ENCODE data around the gene CDH26.

Gene CDH26

DNA sequence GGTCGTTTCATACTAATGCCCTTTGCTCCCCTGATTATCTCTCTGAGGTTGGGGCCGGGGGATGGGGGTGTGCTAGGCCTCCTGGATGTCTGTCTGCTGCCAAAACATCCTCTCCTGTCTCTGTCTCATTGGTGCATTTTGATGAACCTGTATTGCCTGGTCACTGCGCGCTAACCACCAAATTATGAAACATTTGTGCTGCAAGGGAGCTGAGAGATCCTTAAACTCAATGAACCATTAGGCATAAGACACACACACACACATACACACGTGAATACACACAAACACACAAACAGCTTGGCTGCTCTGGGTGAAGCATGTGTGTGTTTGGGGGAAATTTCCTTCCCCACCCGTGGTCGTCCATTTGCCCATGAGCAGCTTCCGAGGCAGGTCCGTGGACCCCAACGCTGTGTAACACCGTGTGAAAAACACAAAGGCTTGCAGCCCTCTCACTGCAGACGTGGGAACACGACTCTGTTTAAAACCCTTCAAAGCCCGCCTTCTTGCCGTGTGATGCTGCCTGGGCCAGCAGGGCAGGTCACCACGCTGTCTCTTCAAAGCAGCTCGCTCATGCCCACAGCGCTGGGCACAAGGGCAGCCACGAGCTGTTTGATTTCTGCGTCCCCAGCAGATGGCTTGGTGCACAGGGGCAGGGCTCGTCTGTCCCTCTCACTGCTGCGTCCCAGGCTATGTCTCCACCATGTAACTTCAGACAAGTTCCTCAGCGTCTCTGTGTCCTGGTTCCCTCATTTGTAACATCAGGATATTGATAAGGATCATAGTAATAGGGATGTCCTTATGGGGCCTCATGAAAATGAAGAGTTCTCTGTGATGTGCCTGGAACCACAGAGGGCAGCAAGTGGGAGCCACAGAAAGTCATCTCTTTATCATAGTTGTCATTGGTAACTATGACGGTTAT lies 96.8 kb downstream of the CDH26 start:
- Histone ChIP-seq H2BK5ac (ENCODE audit: low read length) (no peak overlapping the region), H2AK5ac (ENCODE audit: low read length) (no peak overlapping the region), H4K5ac (ENCODE audit: low read length) (no peak overlapping the region), H3K4me2 (ENCODE audit: low read length) (no peak overlapping the region), H3K27ac (ENCODE audit: low read depth, low read length) (no peak overlapping the region), H4K8ac (ENCODE audit: low read depth, low read length) (no peak overlapping the region), H3K4me3 (ENCODE audit: low read length) (no peak overlapping the region), H3K56ac (ENCODE audit: low read length) (no peak overlapping the region), H3K18ac (ENCODE audit: low read length) (no peak overlapping the region), H3K79me1 (ENCODE audit: low read length) (no peaks in the 10 kb centered on the region), H3K36me3 (ENCODE audit: control insufficient read depth, insufficient read depth, low read length) (no peaks in the 10 kb centered on the region), H2BK15ac (replicated peaks; ENCODE audit: low read depth) (no peak overlapping the region), H3K4me1 (ENCODE audit: control insufficient read depth, low read depth, low read length) (peaks cover 4% of the 10 kb centered on the region), H3K23ac (ENCODE audit: low read length) (no peak overlapping the region), H3K4ac (ENCODE audit: low read depth, low read length) (no peak overlapping the region), H3K79me2 (ENCODE audit: control insufficient read depth, insufficient read depth, low read length) (no peaks in the 10 kb centered on the region), H2BK120ac (ENCODE audit: low read depth, low read length) (no peak overlapping the region), H3K9ac (ENCODE audit: low read length) (no peak overlapping the region), H3K27me3 (ENCODE audit: insufficient read depth, low read length, poor library complexity) (no peaks in the 10 kb centered on the region)
- no CpG with 5 or more reads among the region's 24 CpGs for WGBS (ENCODE audit: extremely low coverage, insufficient coverage, low lambda C conversion rate)
- no peak for DNase-seq

DNA sequence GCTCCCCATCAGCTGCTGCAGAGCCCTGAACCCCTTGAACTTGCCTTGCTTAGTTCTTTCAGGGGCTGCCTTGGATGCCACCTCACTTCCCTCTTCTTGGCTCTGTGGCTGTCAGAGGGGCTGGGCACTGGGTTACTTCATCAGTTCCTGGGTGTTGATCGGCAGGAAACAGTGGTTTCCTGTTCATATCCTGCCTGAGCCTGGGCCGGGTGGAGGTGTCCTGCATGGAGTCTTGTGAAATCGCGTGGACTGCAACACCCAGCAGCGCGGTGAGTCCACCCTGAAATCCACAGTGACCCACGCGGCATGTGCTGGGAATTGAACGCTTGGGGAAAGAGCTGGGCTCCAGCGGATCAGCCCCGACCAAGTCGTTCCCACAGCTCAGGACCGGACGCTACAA lies 97.5 kb downstream of the CDH26 start:
- no peak overlapping the region for H3K23ac ChIP-seq (ENCODE audit: low read length)
- DNase-seq, result no peak
- no peak overlapping the region for H3K4me3 ChIP-seq (ENCODE audit: low read length)
- no peak overlapping the region for H2BK5ac ChIP-seq (ENCODE audit: low read length)
- H2BK120ac ChIP-seq (ENCODE audit: low read depth, low read length), result no peak overlapping the region
- peaks cover 4% of the 10 kb centered on the region for H3K4me1 ChIP-seq (ENCODE audit: control insufficient read depth, low read depth, low read length)
- H2BK15ac ChIP-seq (replicated peaks; ENCODE audit: low read depth), result no peak overlapping the region
- no peak overlapping the region for H3K18ac ChIP-seq (ENCODE audit: low read length)
- no peak overlapping the region for H3K4me2 ChIP-seq (ENCODE audit: low read length)
- no CpG with 5 or more reads among the region's 14 CpGs for WGBS (ENCODE audit: extremely low coverage, insufficient coverage, low lambda C conversion rate)
- H3K27ac ChIP-seq (ENCODE audit: low read depth, low read length), result no peak overlapping the region
- H3K79me2 ChIP-seq (ENCODE audit: control insufficient read depth, insufficient read depth, low read length), result no peaks in the 10 kb centered on the region
- H2AK5ac ChIP-seq (ENCODE audit: low read length), result no peak overlapping the region
- H3K56ac ChIP-seq (ENCODE audit: low read length), result peak overlapping the region; percentile 5
- H3K9ac ChIP-seq (ENCODE audit: low read length), result no peak overlapping the region
- H3K79me1 ChIP-seq (ENCODE audit: low read length), result no peaks in the 10 kb centered on the region
- H3K27me3 ChIP-seq (ENCODE audit: insufficient read depth, low read length, poor library complexity), result no peaks in the 10 kb centered on the region
- H4K8ac ChIP-seq (ENCODE audit: low read depth, low read length), result no peak overlapping the region
- no peaks in the 10 kb centered on the region for H3K36me3 ChIP-seq (ENCODE audit: control insufficient read depth, insufficient read depth, low read length)
- H4K5ac ChIP-seq (ENCODE audit: low read length), result no peak overlapping the region
- H3K4ac ChIP-seq (ENCODE audit: low read depth, low read length), result no peak overlapping the region

DNA sequence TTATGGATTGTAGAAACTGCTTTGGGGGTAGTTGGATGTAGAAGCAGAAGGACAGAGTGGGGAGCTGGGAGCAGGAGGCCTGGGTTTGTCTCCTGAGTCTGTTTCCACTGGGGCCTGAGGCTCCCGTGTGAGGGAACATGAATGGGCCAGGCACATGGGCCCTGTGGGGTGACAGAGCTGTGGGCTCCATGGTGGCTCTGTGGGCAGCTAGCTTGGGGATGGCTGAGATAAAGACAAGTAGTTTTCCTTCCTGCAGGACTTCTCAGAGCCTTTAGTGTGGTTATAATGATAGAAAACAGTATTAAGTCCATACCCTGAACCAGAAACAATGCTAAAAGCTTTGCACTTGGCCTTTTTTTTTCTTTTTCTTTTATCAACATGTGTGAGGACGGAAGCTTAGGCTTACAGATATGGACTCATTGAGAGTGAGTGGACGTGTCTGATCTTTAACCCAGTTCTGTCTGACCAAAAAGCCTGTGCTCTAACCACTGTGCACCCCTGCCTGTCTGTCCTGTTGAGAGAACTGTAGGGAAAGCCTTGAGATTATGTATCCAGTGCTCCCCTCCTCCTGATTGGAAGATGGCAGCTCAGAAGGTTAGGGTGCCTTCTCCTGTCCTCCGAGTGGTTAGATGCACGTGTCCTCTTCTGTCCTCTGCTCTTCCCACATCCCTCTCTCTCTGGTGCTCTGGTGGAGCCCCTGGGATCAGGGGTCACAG lies 98.3 kb downstream of the CDH26 start:
- no peak overlapping the region for H3K27ac ChIP-seq (ENCODE audit: low read depth, low read length)
- WGBS (ENCODE audit: extremely low coverage, insufficient coverage, low lambda C conversion rate), result no CpG with 5 or more reads among the region's 5 CpGs

DNA sequence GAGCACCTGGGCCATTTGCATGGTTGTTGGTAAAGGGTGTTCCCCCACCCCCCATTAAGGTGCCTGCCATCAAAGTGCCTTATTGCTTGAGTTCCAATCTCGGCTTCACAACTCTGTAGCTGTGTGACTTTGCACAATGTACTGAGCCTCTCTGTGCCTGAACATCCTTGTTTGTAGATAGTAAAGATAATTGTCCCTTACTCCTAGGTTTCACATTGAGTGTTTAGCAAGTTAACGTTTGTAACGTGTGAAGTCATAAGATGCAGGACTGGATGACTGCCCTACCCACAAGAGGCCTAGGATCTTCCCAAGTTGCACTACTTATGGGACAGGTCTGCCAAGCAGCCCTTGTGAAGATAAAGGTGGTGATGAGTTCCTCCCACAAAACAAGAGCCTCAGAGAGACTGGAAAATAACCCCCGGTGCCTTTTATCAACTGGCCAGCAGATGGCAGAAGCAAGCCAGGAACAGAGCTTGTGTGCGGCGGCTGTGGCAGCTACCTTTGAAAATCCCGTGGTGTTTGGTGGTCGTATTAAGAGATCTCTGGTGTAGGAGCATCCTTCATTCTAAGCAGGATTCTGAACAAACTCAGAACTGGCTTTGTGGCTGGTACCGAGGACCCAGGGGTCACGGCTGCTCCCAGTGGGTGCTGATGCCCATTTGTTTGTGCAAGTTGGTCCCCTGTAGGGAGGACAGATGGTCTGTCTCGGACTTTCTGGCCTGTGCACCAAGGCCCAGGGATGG lies 99.1 kb downstream of the CDH26 start:
- Histone ChIP-seq H3K79me1 (ENCODE audit: low read length) (no peaks in the 10 kb centered on the region), H3K4me2 (ENCODE audit: low read length) (no peak overlapping the region), H2BK15ac (replicated peaks; ENCODE audit: low read depth) (no peak overlapping the region), H3K56ac (ENCODE audit: low read length) (no peak overlapping the region), H4K8ac (ENCODE audit: low read depth, low read length) (no peak overlapping the region), H3K23ac (ENCODE audit: low read length) (no peak overlapping the region), H3K79me2 (ENCODE audit: control insufficient read depth, insufficient read depth, low read length) (no peaks in the 10 kb centered on the region), H3K4ac (ENCODE audit: low read depth, low read length) (no peak overlapping the region), H4K5ac (ENCODE audit: low read length) (no peak overlapping the region), H3K4me3 (ENCODE audit: low read length) (no peak overlapping the region), H2AK5ac (ENCODE audit: low read length) (no peak overlapping the region), H3K9ac (ENCODE audit: low read length) (no peak overlapping the region), H2BK120ac (ENCODE audit: low read depth, low read length) (no peak overlapping the region), H3K18ac (ENCODE audit: low read length) (no peak overlapping the region), H3K27me3 (ENCODE audit: insufficient read depth, low read length, poor library complexity) (no peaks in the 10 kb centered on the region), H3K36me3 (ENCODE audit: control insufficient read depth, insufficient read depth, low read length) (no peaks in the 10 kb centered on the region), H3K27ac (ENCODE audit: low read depth, low read length) (no peak overlapping the region), H3K4me1 (ENCODE audit: control insufficient read depth, low read depth, low read length) (peaks cover 4% of the 10 kb centered on the region), H2BK5ac (ENCODE audit: low read length) (no peak overlapping the region)
- DNase-seq, result peak; percentile 89
- no CpG with 5 or more reads among the region's 11 CpGs for WGBS (ENCODE audit: extremely low coverage, insufficient coverage, low lambda C conversion rate)

More for the DNA sequence above, 98.3 kb downstream of the CDH26 start:
- H3K4me1 ChIP-seq (ENCODE audit: control insufficient read depth, low read depth, low read length), result peaks cover 4% of the 10 kb centered on the region
- no peak overlapping the region for H2AK5ac ChIP-seq (ENCODE audit: low read length)
- H3K4me3 ChIP-seq (ENCODE audit: low read length), result no peak overlapping the region
- no peak overlapping the region for H3K4ac ChIP-seq (ENCODE audit: low read depth, low read length)
- no peak overlapping the region for H3K56ac ChIP-seq (ENCODE audit: low read length)
- H4K5ac ChIP-seq (ENCODE audit: low read length), result no peak overlapping the region
- no peak overlapping the region for H3K23ac ChIP-seq (ENCODE audit: low read length)
- no peak for DNase-seq
- H3K27me3 ChIP-seq (ENCODE audit: insufficient read depth, low read length, poor library complexity), result no peaks in the 10 kb centered on the region
- H4K8ac ChIP-seq (ENCODE audit: low read depth, low read length), result no peak overlapping the region
- no peak overlapping the region for H3K4me2 ChIP-seq (ENCODE audit: low read length)
- H2BK5ac ChIP-seq (ENCODE audit: low read length), result no peak overlapping the region
- no peak overlapping the region for H2BK15ac ChIP-seq (replicated peaks; ENCODE audit: low read depth)
- H2BK120ac ChIP-seq (ENCODE audit: low read depth, low read length), result no peak overlapping the region
- no peak overlapping the region for H3K18ac ChIP-seq (ENCODE audit: low read length)
- no peak overlapping the region for H3K9ac ChIP-seq (ENCODE audit: low read length)
- no peaks in the 10 kb centered on the region for H3K36me3 ChIP-seq (ENCODE audit: control insufficient read depth, insufficient read depth, low read length)
- no peaks in the 10 kb centered on the region for H3K79me2 ChIP-seq (ENCODE audit: control insufficient read depth, insufficient read depth, low read length)
- H3K79me1 ChIP-seq (ENCODE audit: low read length), result no peaks in the 10 kb centered on the region

DNA sequence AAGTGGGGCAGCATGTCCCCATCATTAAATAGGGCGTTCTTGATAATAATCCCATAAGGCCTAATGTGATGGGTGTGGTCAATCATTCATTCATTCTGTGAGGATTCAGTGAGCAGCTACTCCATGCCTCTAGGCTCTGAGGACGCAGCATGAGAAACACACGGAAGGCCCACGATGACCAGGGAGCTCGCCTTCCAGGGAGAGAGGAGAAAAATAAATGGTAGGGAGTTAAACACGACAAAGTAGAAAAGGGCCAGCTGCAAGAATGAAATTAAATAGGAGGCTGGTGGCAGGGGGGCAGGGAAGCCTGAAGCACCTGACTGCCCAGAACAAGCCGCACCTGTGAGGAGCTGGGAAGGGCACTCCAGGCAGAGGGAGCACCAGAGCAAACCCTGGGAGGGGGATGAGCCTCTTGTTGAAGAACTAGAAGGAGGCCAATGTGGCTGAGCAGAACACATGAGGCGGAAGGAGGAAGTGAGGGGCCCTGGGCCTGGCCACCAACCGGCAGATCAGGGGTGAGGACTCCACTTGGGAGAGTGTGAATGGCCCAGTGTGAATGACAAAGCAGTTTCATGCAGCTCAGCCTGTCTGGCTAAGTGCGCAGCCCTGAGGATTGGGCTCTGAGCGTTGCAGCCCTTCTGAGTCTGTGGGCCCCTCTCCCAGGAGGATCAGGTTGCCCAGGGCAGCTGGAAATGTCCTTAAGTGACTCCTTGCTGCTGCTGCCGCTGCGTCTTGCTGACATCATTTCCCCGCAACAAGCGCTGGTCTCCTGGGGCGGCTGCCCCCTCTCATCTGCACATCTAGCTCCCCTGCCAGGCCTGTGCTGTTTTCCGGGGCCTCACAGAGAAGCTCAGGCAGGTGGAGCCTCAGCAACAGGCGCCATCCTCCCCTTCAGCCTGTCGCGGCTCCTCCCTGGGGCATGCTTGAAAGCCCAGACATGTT lies 99.9 kb downstream of the CDH26 start:
- H2AK5ac ChIP-seq (ENCODE audit: low read length), result no peak overlapping the region
- DNase-seq, result peak; percentile 74
- H4K5ac ChIP-seq (ENCODE audit: low read length), result no peak overlapping the region
- no peak overlapping the region for H2BK120ac ChIP-seq (ENCODE audit: low read depth, low read length)
- peaks cover 4% of the 10 kb centered on the region for H3K4me1 ChIP-seq (ENCODE audit: control insufficient read depth, low read depth, low read length)
- H3K27me3 ChIP-seq (ENCODE audit: insufficient read depth, low read length, poor library complexity), result no peaks in the 10 kb centered on the region
- H3K79me2 ChIP-seq (ENCODE audit: control insufficient read depth, insufficient read depth, low read length), result no peaks in the 10 kb centered on the region
- no peaks in the 10 kb centered on the region for H3K79me1 ChIP-seq (ENCODE audit: low read length)
- WGBS (ENCODE audit: extremely low coverage, insufficient coverage, low lambda C conversion rate), result no CpG with 5 or more reads among the region's 20 CpGs
- peak overlapping the region; percentile 23 for H3K9ac ChIP-seq (ENCODE audit: low read length)
- H2BK5ac ChIP-seq (ENCODE audit: low read length), result no peak overlapping the region
- H3K56ac ChIP-seq (ENCODE audit: low read length), result peak overlapping the region; percentile 61
- peak overlapping the region; percentile 13 for H3K27ac ChIP-seq (ENCODE audit: low read depth, low read length)
- no peak overlapping the region for H3K4me3 ChIP-seq (ENCODE audit: low read length)
- H3K4me2 ChIP-seq (ENCODE audit: low read length), result no peak overlapping the region
- no peak overlapping the region for H3K4ac ChIP-seq (ENCODE audit: low read depth, low read length)
- no peak overlapping the region for H2BK15ac ChIP-seq (replicated peaks; ENCODE audit: low read depth)
- no peak overlapping the region for H4K8ac ChIP-seq (ENCODE audit: low read depth, low read length)
- H3K23ac ChIP-seq (ENCODE audit: low read length), result no peak overlapping the region
- no peak overlapping the region for H3K18ac ChIP-seq (ENCODE audit: low read length)
- no peaks in the 10 kb centered on the region for H3K36me3 ChIP-seq (ENCODE audit: control insufficient read depth, insufficient read depth, low read length)

Measured in mesendoderm (in vitro differentiated cells).